Fibroblast of pulmonary artery (primary cell): ENCODE results near the gene CROCC2.

ENCODE experiments used
- DNase-seq: peaks from one replicate; pipeline ENCODE4 v3.0.0-alpha.2; 2010; ENCODE audit warnings: low read depth
- H3K4me3 ChIP-seq: replicated peaks from 2 replicates; pipeline ENCODE4 v1.5.1; 2011; ENCODE audit warnings: low read depth, mild to moderate bottlenecking, control low read depth, low read length, moderate library complexity
- CTCF ChIP-seq: IDR thresholded peaks from 2 replicates; pipeline ENCODE4 v1.5.1; 2011; ENCODE audit warnings: mild to moderate bottlenecking, control low read depth, low read length, inconsistent platforms; ENCODE audit errors: missing control alignments

The CROCC2 gene

DNA sequence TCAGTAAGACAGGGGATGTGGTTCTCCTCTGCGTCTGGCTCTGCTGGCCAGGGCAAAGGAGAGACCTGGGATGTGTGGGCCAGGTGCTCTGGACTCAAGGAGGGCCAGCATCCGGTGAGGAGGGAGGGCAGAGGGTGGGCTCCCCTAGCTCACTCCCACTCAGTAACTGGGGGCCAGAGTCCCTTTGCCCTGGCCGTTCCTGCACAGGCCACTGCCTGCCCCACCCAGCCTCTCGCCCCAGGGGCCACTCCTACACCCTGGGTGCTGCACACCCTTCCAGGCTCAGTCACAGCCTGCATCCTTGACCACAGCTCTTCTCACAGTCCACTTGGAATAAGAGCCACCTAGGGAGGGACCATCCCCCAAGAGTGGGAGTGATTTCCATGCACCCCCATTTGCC is 133.3 kb downstream of the CROCC2 start:
- DNase-seq, result no peak
- TF ChIP-seq CTCF, result no peak
- H3K4me3 ChIP-seq, result no peak overlapping the region

- H3K4me3 ChIP-seq, result no peak overlapping the region
- TF ChIP-seq CTCF, result no peak
- no peak for DNase-seq
These were observed 134.1 kb downstream of the CROCC2 start for GRCh38 chr2:241040081-241040803.

- no peak overlapping the region for H3K4me3 ChIP-seq
- no peak for TF ChIP-seq CTCF
- DNase-seq, result no peak
These were observed 135.5 kb downstream of the CROCC2 start for GRCh38 chr2:241041589-241042158.
